ENCODE results near the gene RPS5. TPM values are rescaled to one million over a fixed set of nuclear protein-coding genes. Genes with fewer than 3 reads are reported as not detected.

RPS5 gene
- total and polyA plus RNA-seq, 2 donors (not counting 1 experiment from before 2014, with no cell fraction given): 1,173 to 2,126 TPM

DNA sequence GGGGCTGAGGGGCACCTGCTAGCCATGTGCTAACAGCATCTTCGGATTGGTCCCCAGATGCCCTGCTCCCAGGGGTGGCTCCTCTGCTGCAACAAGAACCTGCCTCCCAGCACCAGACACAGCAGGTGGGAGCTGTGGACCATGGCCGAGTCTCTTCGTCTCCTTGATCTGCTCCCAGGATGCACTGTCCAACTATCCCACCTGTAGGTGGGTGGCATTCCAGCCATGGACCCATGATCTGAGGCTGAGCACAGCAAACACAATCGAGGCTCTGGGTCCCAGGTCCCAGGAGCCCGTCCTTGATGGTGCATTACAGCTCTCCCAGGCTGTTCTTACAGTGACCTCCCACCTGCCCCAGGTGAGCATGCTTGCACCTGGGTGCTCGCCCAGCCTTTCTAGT, 7.8 kb upstream of the RPS5 start:
- Histone ChIP-seq H3K4me1 (ENCODE audit: control insufficient read depth, extremely low read depth, insufficient read depth, low read length) (peaks cover 4% of the 10 kb centered on the region), H4K20me1 (ENCODE audit: control insufficient read depth, extremely low read depth, insufficient read depth, low read length) (no peaks in the 10 kb centered on the region), H3K79me2 (ENCODE audit: control insufficient read depth, insufficient read depth, low read length) (peaks cover 2% of the 10 kb centered on the region), H3K27ac (ENCODE audit: insufficient read depth, low read length) (no peak overlapping the region), H3K9ac (ENCODE audit: insufficient read depth, low read length) (no peak overlapping the region), H3K4me3 (replicated peaks in 1 of 4; ENCODE audit: control extremely low read depth in 1 of 4, insufficient read depth in 1 of 4, low read depth in 3 of 4, low read length in 4 of 4) (no peak overlapping the region), H3K36me3 (ENCODE audit: control insufficient read depth, insufficient read depth, low read length) (no peaks in the 10 kb centered on the region), H2AFZ (ENCODE audit: low read length) (no peak overlapping the region), H3K4me2 (ENCODE audit: extremely low read depth, insufficient read depth, low read length) (peak overlapping the region; percentile 87), H3K27me3 (ENCODE audit: control insufficient read depth, insufficient read depth, low read length) (no peaks in the 10 kb centered on the region), H3K9me3 (ENCODE audit: control insufficient read depth, insufficient read depth, low read depth, low read length) (no peaks in the 10 kb centered on the region)
- no peak for DNase-seq (ENCODE audit: low read depth in 2 of 2)
- TF ChIP-seq EZH2 (IDR thresholded peaks at IDR 0.05; ENCODE audit: low read length, missing control alignments): no peak
- TF ChIP-seq, protein P1, sequence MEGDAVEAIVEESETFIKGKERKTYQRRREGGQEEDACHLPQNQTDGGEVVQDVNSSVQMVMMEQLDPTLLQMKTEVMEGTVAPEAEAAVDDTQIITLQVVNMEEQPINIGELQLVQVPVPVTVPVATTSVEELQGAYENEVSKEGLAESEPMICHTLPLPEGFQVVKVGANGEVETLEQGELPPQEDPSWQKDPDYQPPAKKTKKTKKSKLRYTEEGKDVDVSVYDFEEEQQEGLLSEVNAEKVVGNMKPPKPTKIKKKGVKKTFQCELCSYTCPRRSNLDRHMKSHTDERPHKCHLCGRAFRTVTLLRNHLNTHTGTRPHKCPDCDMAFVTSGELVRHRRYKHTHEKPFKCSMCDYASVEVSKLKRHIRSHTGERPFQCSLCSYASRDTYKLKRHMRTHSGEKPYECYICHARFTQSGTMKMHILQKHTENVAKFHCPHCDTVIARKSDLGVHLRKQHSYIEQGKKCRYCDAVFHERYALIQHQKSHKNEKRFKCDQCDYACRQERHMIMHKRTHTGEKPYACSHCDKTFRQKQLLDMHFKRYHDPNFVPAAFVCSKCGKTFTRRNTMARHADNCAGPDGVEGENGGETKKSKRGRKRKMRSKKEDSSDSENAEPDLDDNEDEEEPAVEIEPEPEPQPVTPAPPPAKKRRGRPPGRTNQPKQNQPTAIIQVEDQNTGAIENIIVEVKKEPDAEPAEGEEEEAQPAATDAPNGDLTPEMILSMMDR (conservative IDR thresholded peaks at IDR 0.05 in 1 of 2, IDR thresholded peaks at IDR 0.05 in 1 of 2; ENCODE audit: low read depth in 1 of 2, low read length in 2 of 2): no peak

DNA sequence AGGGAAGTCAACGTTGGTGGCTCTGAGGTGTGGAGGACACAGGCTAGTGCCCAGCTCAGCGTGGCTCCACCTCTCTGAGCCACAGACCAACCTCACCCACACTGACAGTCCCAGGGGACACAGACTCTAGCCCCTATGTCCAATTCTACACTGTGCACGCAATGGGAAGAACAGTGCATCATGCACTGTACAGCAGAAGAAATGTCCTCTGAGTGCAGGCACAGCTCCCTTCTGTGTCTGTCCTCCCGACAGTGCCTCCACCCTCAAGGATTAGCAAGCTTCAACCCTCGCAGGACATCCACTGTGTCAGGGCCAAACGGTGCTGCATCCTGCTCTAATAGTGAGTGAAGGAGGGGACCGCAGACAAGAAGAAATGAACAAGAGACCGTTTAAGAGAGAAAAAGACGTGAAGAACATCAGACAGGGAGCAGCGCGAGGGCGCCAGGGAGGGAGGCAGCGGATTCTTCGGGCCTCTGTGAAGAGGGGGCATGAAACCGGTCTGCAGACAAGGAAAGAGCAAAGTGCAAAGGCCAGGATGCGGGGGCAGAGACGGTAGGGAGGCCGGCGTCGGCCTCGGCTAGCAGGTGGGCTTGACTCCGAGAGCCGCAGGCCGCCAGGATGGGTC, 6.9 kb upstream of the RPS5 start:
- no peak for DNase-seq (ENCODE audit: low read depth in 2 of 2)
- H3K4me1 ChIP-seq (ENCODE audit: control insufficient read depth, extremely low read depth, insufficient read depth, low read length): peaks cover 4% of the 10 kb centered on the region
- H4K20me1 ChIP-seq (ENCODE audit: control insufficient read depth, extremely low read depth, insufficient read depth, low read length): no peaks in the 10 kb centered on the region
- no peak for TF ChIP-seq EZH2 (IDR thresholded peaks at IDR 0.05; ENCODE audit: low read length, missing control alignments)
- TF ChIP-seq, protein P1 (conservative IDR thresholded peaks at IDR 0.05 in 1 of 2, IDR thresholded peaks at IDR 0.05 in 1 of 2; ENCODE audit: low read depth in 1 of 2, low read length in 2 of 2): no peak
- no peaks in the 10 kb centered on the region for H3K27me3 ChIP-seq (ENCODE audit: control insufficient read depth, insufficient read depth, low read length)
- H3K79me2 ChIP-seq (ENCODE audit: control insufficient read depth, insufficient read depth, low read length): peaks cover 2% of the 10 kb centered on the region
- peak overlapping the region; percentile 88 for H2AFZ ChIP-seq (ENCODE audit: low read length)
- H3K4me2 ChIP-seq (ENCODE audit: extremely low read depth, insufficient read depth, low read length): peak overlapping the region; percentile 87
- H3K27ac ChIP-seq (ENCODE audit: insufficient read depth, low read length): peak overlapping the region; percentile 91
- H3K4me3 ChIP-seq (replicated peaks in 1 of 4; ENCODE audit: control extremely low read depth in 1 of 4, insufficient read depth in 1 of 4, low read depth in 3 of 4, low read length in 4 of 4): peak overlapping the region; percentile 65 to 86 (median 70)
- peak overlapping the region; percentile 72 for H3K9ac ChIP-seq (ENCODE audit: insufficient read depth, low read length)
- no peaks in the 10 kb centered on the region for H3K36me3 ChIP-seq (ENCODE audit: control insufficient read depth, insufficient read depth, low read length)
- no peaks in the 10 kb centered on the region for H3K9me3 ChIP-seq (ENCODE audit: control insufficient read depth, insufficient read depth, low read depth, low read length)

GRCh38 chr19:58380662-58381459, 6.2 kb upstream of the RPS5 start, which contains the start of gene ZNF837:
Gene ZNF837 (minus strand): TSS chr19:58381030. CDS start chr19:58369332, 11,698 bp downstream.
- TF ChIP-seq EZH2 (IDR thresholded peaks at IDR 0.05; ENCODE audit: low read length, missing control alignments): no peak
- TF ChIP-seq, protein P1 (conservative IDR thresholded peaks at IDR 0.05 in 1 of 2, IDR thresholded peaks at IDR 0.05 in 1 of 2; ENCODE audit: low read depth in 1 of 2, low read length in 2 of 2): no peak

More at GRCh38 chr19:58380662-58381459, 6.2 kb upstream of the RPS5 start, which contains the start of gene ZNF837:
- peak within 1 kb of the TSS; percentile 92 for H3K4me2 ChIP-seq (ENCODE audit: extremely low read depth, insufficient read depth, low read length)
- H2AFZ ChIP-seq (ENCODE audit: low read length): peak within 1 kb of the TSS; percentile 88
- H3K27me3 ChIP-seq (ENCODE audit: control insufficient read depth, insufficient read depth, low read length): no peaks in the 10 kb centered on the region
- peaks cover 3% of the 10 kb centered on the region for H3K79me2 ChIP-seq (ENCODE audit: control insufficient read depth, insufficient read depth, low read length)
- peak within 1 kb of the TSS; percentile 65 to 86 (median 74) for H3K4me3 ChIP-seq (replicated peaks in 1 of 4; ENCODE audit: control extremely low read depth in 1 of 4, insufficient read depth in 1 of 4, low read depth in 3 of 4, low read length in 4 of 4)
- no peaks in the 10 kb centered on the region for H4K20me1 ChIP-seq (ENCODE audit: control insufficient read depth, extremely low read depth, insufficient read depth, low read length)
- no peaks in the 10 kb centered on the region for H3K9me3 ChIP-seq (ENCODE audit: control insufficient read depth, insufficient read depth, low read depth, low read length)
- peak within 1 kb of the TSS; percentile 91 for H3K27ac ChIP-seq (ENCODE audit: insufficient read depth, low read length)
- H3K36me3 ChIP-seq (ENCODE audit: control insufficient read depth, insufficient read depth, low read length): no peaks in the 10 kb centered on the region
- DNase-seq (ENCODE audit: low read depth in 2 of 2): peak; percentile 100
- peaks cover 5% of the 10 kb centered on the region for H3K4me1 ChIP-seq (ENCODE audit: control insufficient read depth, extremely low read depth, insufficient read depth, low read length)
- peak within 1 kb of the TSS; percentile 72 for H3K9ac ChIP-seq (ENCODE audit: insufficient read depth, low read length)

All from fibroblast of lung (primary cell).